SK-N-SH (cell line): ENCODE results near the gene FOXL2NB.

ENCODE experiments used
- EP300 ChIP-seq, 2 experiments: IDR thresholded peaks; 2 replicates each; pipeline versions ENCODE4 v1.4.0 to v1.6.1; 2012; ENCODE audit warnings: borderline replicate concordance in 1 of 2, low read depth in 1 of 2, low read length in 1 of 2
- MAX ChIP-seq: IDR thresholded peaks from 2 replicates; pipeline ENCODE4 v1.4.0; 2012; ENCODE audit warnings: low read depth
- MXI1 ChIP-seq: IDR thresholded peaks from 2 replicates; pipeline ENCODE4 v1.6.1; 2012; ENCODE audit warnings: mild to moderate bottlenecking, low read depth, low read length, improper control_type of control experiment
- SIN3A ChIP-seq: IDR thresholded peaks from 2 replicates; pipeline ENCODE4 v1.6.1; 2012; ENCODE audit warnings: low read depth, mild to moderate bottlenecking, low read length, moderate library complexity, borderline replicate concordance
- TAF1 ChIP-seq: IDR thresholded peaks from 2 replicates; pipeline ENCODE4 v1.6.1; 2012; ENCODE audit warnings: low read depth, mild to moderate bottlenecking, low read length, moderate library complexity, borderline replicate concordance
- ZBTB33 ChIP-seq: IDR thresholded peaks from 2 replicates; pipeline ENCODE4 v1.4.0; 2012; ENCODE audit warnings: low read depth, borderline replicate concordance
- TF ChIP-seq, protein P1 (sequence below): fragments of 200-600 bp; sonication (generic); IDR thresholded peaks from 2 replicates; pipeline ENCODE4 v1.6.1; 2017; ENCODE audit warnings: antibody characterized with exemption, mild to moderate bottlenecking, moderate library complexity

- TF ChIP-seq SIN3A, result no peak
- TF ChIP-seq, protein P1, sequence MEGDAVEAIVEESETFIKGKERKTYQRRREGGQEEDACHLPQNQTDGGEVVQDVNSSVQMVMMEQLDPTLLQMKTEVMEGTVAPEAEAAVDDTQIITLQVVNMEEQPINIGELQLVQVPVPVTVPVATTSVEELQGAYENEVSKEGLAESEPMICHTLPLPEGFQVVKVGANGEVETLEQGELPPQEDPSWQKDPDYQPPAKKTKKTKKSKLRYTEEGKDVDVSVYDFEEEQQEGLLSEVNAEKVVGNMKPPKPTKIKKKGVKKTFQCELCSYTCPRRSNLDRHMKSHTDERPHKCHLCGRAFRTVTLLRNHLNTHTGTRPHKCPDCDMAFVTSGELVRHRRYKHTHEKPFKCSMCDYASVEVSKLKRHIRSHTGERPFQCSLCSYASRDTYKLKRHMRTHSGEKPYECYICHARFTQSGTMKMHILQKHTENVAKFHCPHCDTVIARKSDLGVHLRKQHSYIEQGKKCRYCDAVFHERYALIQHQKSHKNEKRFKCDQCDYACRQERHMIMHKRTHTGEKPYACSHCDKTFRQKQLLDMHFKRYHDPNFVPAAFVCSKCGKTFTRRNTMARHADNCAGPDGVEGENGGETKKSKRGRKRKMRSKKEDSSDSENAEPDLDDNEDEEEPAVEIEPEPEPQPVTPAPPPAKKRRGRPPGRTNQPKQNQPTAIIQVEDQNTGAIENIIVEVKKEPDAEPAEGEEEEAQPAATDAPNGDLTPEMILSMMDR, result peak; percentile 59
- TF ChIP-seq MXI1, result no peak
- TF ChIP-seq EP300 (IDR thresholded peaks at IDR 0.05; ENCODE audit: borderline replicate concordance in 1 of 2, low read depth in 1 of 2, low read length in 1 of 2), result no peak
- no peak for TF ChIP-seq MAX
- TF ChIP-seq ZBTB33, result no peak
- TF ChIP-seq TAF1, result no peak
Measured at GRCh38 chr3:138941259-138941885, 5.6 kb upstream of the FOXL2NB start.
